Ovary (tissue), 3 donors: ENCODE data around the gene OCSTAMP.

ENCODE experiments used
- CTCF ChIP-seq, 3 donors: fragments of 450-650 bp in 2 of 3; fragments of 200-600 bp in 1 of 3; IDR thresholded peaks; one replicate each; pipeline versions ENCODE4 v1.5.1 to v1.8.0; 2016 to 2022; ENCODE audit warnings: antibody characterized with exemption in 3 of 3, mild to moderate bottlenecking in 1 of 3
- POLR2A ChIP-seq: fragments of 450-650 bp; IDR thresholded peaks from one replicate; pipeline ENCODE4 v1.6.1; 2017; ENCODE audit warnings: antibody characterized with exemption, mild to moderate bottlenecking, moderate library complexity
- donor health status: DM: no; HTN: no; CAD: no.

- TF ChIP-seq POLR2A = no peak
- TF ChIP-seq CTCF (IDR thresholded peaks at IDR 0.05) = no peak
Observed at GRCh38 chr20:46509523-46509922, 40.9 kb downstream of the OCSTAMP start.
